HepG2 (cell line): ENCODE data around the gene ATP8A2. TPM values are rescaled to one million over a fixed set of nuclear protein-coding genes. Genes with fewer than 3 reads are reported as not detected.

Experiments
- ATAC-seq: fragments of 200-7000 bp; cut with Tn5 transposase; 3 replicates; pipeline ENCODE4 v1.9.1; 2020; ENCODE audit warnings: mild to moderate bottlenecking, moderate library complexity
- BruUV-seq: library from RNA; stranded (reverse); fragments of 400-500 nt; replicated peaks from 2 replicates; lab custom pipeline; 2021; lab: Mats Ljungman, UMichigan
- CTCF ChIA-PET: fragments of 300-600 bp; formaldehyde crosslinking; extraction: SDS; loops from one replicate; lab custom pipeline; 2021; ENCODE audit warnings: low total read pairs, inconsistent platforms, low intra/inter-chr PET ratio; lab: Yijun Ruan, JAX
- POLR2A ChIA-PET: fragments of 350-600 bp; sonication (Branson Sonifier 250); formaldehyde crosslinking; loops from one replicate; lab custom pipeline; 2020; ENCODE audit warnings: antibody characterized with exemption, inconsistent platforms; lab: Yijun Ruan, JAX
- DNase-seq: peaks from one replicate; pipeline ENCODE4 v3.0.0-alpha.2; 2015; ENCODE audit warnings: low spot score
- FAIRE-seq: peaks from 3 replicates; lab custom pipeline; 2011; peaks lifted over from hg19 to GRCh38; lab: Jason Lieb, UNC
- H2AFZ ChIP-seq: one replicate; pipeline ENCODE4 v1.6.1; 2011; ENCODE audit warnings: low read length, inconsistent platforms
- H3K27ac ChIP-seq: fragments of 300-600 bp; 3 replicates; pipeline ENCODE4 v1.8.0; 2011; ENCODE audit warnings: mixed run types, mild to moderate bottlenecking, mixed read lengths, low read length, inconsistent platforms; ENCODE audit not compliant: insufficient read depth; ENCODE audit errors: extremely low read length
- H3K27me3 ChIP-seq, 2 experiments: fragments of 200-600 bp in 1 of 2; 2 replicates in 1 of 2; 3 replicates in 1 of 2; pipeline versions ENCODE4 v1.6.0 to v1.8.0; 2011; ENCODE audit warnings: low read length in 2 of 2, mild to moderate bottlenecking in 2 of 2, moderate library complexity in 2 of 2, inconsistent platforms in 1 of 2; ENCODE audit not compliant: insufficient read depth in 2 of 2, control insufficient read depth in 1 of 2
- H3K36me3 ChIP-seq, 2 experiments: fragments of 200-600 bp in 1 of 2; replicated peaks in 1 of 2; 2 replicates in 1 of 2; 3 replicates in 1 of 2; pipeline versions ENCODE4 v1.5.1 to v1.8.0; 2011; ENCODE audit warnings: low read length in 2 of 2, inconsistent platforms in 1 of 2; ENCODE audit not compliant: insufficient read depth in 2 of 2, control insufficient read depth in 1 of 2
- H3K4me1 ChIP-seq: 2 replicates; pipeline ENCODE4 v1.5.1; 2012; ENCODE audit warnings: low read length, inconsistent platforms; ENCODE audit not compliant: insufficient read depth
- H3K4me2 ChIP-seq: 2 replicates; pipeline ENCODE4 v1.6.0; 2011; ENCODE audit warnings: low read depth, low read length, inconsistent platforms
- H3K4me3 ChIP-seq, 3 experiments: fragments of 200-600 bp in 1 of 3; sonication (generic), shearing (Covaris generic) in 1 of 3; replicated peaks in 1 of 3; 2 replicates each; pipeline ENCODE4 v1.5.1; 2011 to 2016; ENCODE audit warnings: low read length in 3 of 3, inconsistent platforms in 2 of 3, low read depth in 2 of 3, mild to moderate bottlenecking in 2 of 3, control low read depth in 1 of 3, mixed read lengths in 1 of 3; ENCODE audit not compliant: insufficient read depth in 1 of 3
- H3K79me2 ChIP-seq: one replicate; pipeline ENCODE4 v1.6.1; 2011; ENCODE audit warnings: low read length, inconsistent platforms; ENCODE audit not compliant: insufficient read depth
- H3K9ac ChIP-seq: 2 replicates; pipeline ENCODE4 v1.6.0; 2011; ENCODE audit warnings: mild to moderate bottlenecking, low read depth, low read length, inconsistent platforms; ENCODE audit not compliant: insufficient read depth
- H3K9me3 ChIP-seq: 2 replicates; pipeline ENCODE4 v1.5.1; 2012; ENCODE audit warnings: mild to moderate bottlenecking, low read length
- H4K20me1 ChIP-seq: 2 replicates; pipeline ENCODE4 v1.6.0; 2011; ENCODE audit warnings: inconsistent platforms, mild to moderate bottlenecking, low read length, moderate library complexity; ENCODE audit not compliant: insufficient read depth
- HOXA5 ChIP-seq: sonication (generic); formaldehyde crosslinking; IDR thresholded peaks from 2 replicates; pipeline ENCODE4 v1.4.0; 2020; ENCODE audit warnings: missing genetic modification reagents
- NPAS2 ChIP-seq: sonication (generic); formaldehyde crosslinking; IDR thresholded peaks from 2 replicates; pipeline ENCODE4 v1.8.0; 2022; ENCODE audit warnings: mild to moderate bottlenecking, missing genetic modification reagents, borderline replicate concordance
- SCMH1 ChIP-seq: sonication (generic); formaldehyde crosslinking; IDR thresholded peaks from 2 replicates; pipeline ENCODE4 v1.9.0; 2021; ENCODE audit warnings: missing genetic modification reagents, mild to moderate bottlenecking, borderline replicate concordance
- SIN3A ChIP-seq: IDR thresholded peaks from 2 replicates; pipeline ENCODE4 v1.6.1; 2011; ENCODE audit warnings: low read depth, mild to moderate bottlenecking, control low read depth, low read length, borderline replicate concordance
- TERF1 ChIP-seq: sonication (generic); formaldehyde crosslinking; IDR thresholded peaks from 2 replicates; pipeline ENCODE4 v1.8.0; 2022; ENCODE audit warnings: mild to moderate bottlenecking, missing genetic modification reagents, moderate library complexity
- TFDP1 ChIP-seq: IDR thresholded peaks from 2 replicates; pipeline ENCODE4 v1.6.1; 2016; ENCODE audit warnings: missing compliant biosample characterization, missing genetic modification reagents, borderline replicate concordance
- TOPORS ChIP-seq: sonication (generic); formaldehyde crosslinking; IDR thresholded peaks from 2 replicates; pipeline ENCODE4 v1.8.0; 2023; ENCODE audit warnings: mild to moderate bottlenecking, missing genetic modification reagents
- ZNF101 ChIP-seq: sonication (generic); formaldehyde crosslinking; IDR thresholded peaks from 2 replicates; pipeline ENCODE4 v1.4.0; 2020; ENCODE audit warnings: mild to moderate bottlenecking, low read depth, missing genetic modification reagents, borderline replicate concordance
- ZNF142 ChIP-seq: sonication (generic); formaldehyde crosslinking; IDR thresholded peaks from 2 replicates; pipeline ENCODE4 v1.4.0; 2020; ENCODE audit warnings: missing genetic modification reagents
- ZNF563 ChIP-seq: sonication (generic); formaldehyde crosslinking; IDR thresholded peaks from 2 replicates; pipeline ENCODE4 v1.8.0; 2022; ENCODE audit warnings: mild to moderate bottlenecking, moderate library complexity, missing genetic modification reagents
- ZNF749 ChIP-seq: sonication (generic); formaldehyde crosslinking; IDR thresholded peaks from 2 replicates; pipeline ENCODE4 v1.8.0; 2022; ENCODE audit warnings: mild to moderate bottlenecking, missing genetic modification reagents, moderate library complexity, borderline replicate concordance
- ZNF83 ChIP-seq: sonication (generic); formaldehyde crosslinking; IDR thresholded peaks from 2 replicates; pipeline ENCODE4 v1.4.0; 2020; ENCODE audit warnings: missing genetic modification reagents, mild to moderate bottlenecking, borderline replicate concordance
- WGBS: methylation state at CpG from one replicate; pipeline ENCODE4 v1.1.6; 2017; ENCODE audit warnings: low lambda C conversion rate; 5-methylcytosine and 5-hydroxymethylcytosine counted together
- in situ Hi-C: cut with HindIII; loops from 2 replicates; pipeline ENCODE4 v1.10.0; 2017; ENCODE audit warnings: low pct_unique_long_range_greater_than_20kb; ENCODE audit not compliant: extremely low pct_ligation_motif_present
- intact Hi-C: fragments of 100-400 bp; cut with micrococcal nuclease; formaldehyde crosslinking; loops from one replicate; pipeline ENCODE4 v1.10.0; 2022; ENCODE audit not compliant: unreplicated experiment
- polyA plus RNA-seq, 8 experiments: library from polyadenylated mRNA; depleted of rRNA in 3 of 8; stranded (reverse) in 7 of 8; unstranded in 1 of 8; fragments of >200 nt; fragmentation: Illumina TruSeq in 4 of 8; extraction: Trizol in 4 of 8; gene quantifications; 2 replicates each; pipeline versions ENCODE4 v1.2.1 to v1.2.3, GENCODE V29; 2011 to 2016; ENCODE audit warnings: low read depth in 4 of 8, missing spikeins in 1 of 8, mixed read lengths in 1 of 8; ENCODE audit not compliant: insufficient read depth in 1 of 8
- total RNA-seq, 5 experiments: library from RNA; depleted of rRNA; stranded (reverse); fragments of >200 nt; fragmentation: Illumina TruSeq; extraction: Trizol; gene quantifications; 2 replicates each; pipeline ENCODE4 v1.2.3, GENCODE V29; 2016; ENCODE audit warnings: low read depth in 1 of 5

Gene ATP8A2
- total and polyA plus RNA-seq, 2 of the 13 experiments (the other 11 are each of a cell fraction or from before 2014, with no cell fraction given): 0.09 TPM; not detected in 1

DNA sequence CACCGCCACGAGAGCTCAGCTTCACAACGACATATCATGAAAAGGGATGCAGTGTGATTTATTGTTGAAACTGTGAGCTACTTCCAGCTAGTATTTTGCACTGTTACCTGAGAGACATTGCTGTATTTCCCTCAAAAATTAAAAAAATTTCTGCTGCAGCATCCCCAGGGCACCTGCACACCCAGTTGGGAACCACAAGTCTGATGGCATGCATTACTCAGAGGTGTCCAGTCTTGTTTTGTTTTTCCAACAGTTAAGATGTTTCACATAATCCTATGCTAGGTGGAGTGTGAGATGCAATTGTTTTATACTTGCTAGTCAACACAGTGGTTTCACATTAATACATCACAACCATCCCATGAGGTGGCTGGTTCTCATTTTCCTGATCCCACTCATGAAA, 394.8 kb downstream of the ATP8A2 start:
- FAIRE-seq (no peak), DNase-seq (no peak), ATAC-seq (no peak)
- in situ Hi-C loops (no loop called here), intact Hi-C loops (no loop called here)
- no peaks in the 10 kb centered on the region; a peak in 1 of 5 replicates for H3K27me3 ChIP-seq
- no peak overlapping the region for H3K27ac ChIP-seq
- H3K9me3 ChIP-seq: no peaks in the 10 kb centered on the region
- H2AFZ ChIP-seq: no peak overlapping the region
- POLR2A ChIA-PET: no interaction called here
- no peak overlapping the region for H3K9ac ChIP-seq
- CTCF ChIA-PET: no interaction called here
- no peak overlapping the region for H3K4me2 ChIP-seq
- H3K4me1 ChIP-seq: no peaks in the 10 kb centered on the region
- no TSS peak for BruUV-seq
- H4K20me1 ChIP-seq: no peaks in the 10 kb centered on the region
- 3% methylated on average over 3 of the region's 3 CpGs for WGBS
- H3K79me2 ChIP-seq: no peaks in the 10 kb centered on the region
- no peak overlapping the region for H3K4me3 ChIP-seq
- H3K36me3 ChIP-seq: no peaks in the 10 kb centered on the region
- TF ChIP-seq HOXA5 (CRISPR knock-in tag) (no peak), ZNF101 (CRISPR knock-in tag) (no peak), TFDP1 (CRISPR knock-in tag) (no peak), ZNF563 (CRISPR knock-in tag) (no peak), SIN3A (no peak), ZNF142 (CRISPR knock-in tag) (no peak), SCMH1 (no peak), TOPORS (no peak), TERF1 (no peak), ZNF83 (CRISPR knock-in tag) (no peak), ZNF749 (CRISPR knock-in tag) (no peak), NPAS2 (no peak)
